NCI-H1105 treated with DMSO at 0.1 percent for 48 hours (cell line): ENCODE results near the gene SEMA4D.

ENCODE experiments used
- DNase-seq: peaks from one replicate; lab custom pipeline; 2025; lab: John Stamatoyannopoulos, UW

Gene SEMA4D

GRCh38 chr9:89502038-89502601 is 4.2 kb upstream of the SEMA4D start:
- DNase-seq = no peak

- DNase-seq = no peak
These were observed 3.5 kb upstream of the SEMA4D start for GRCh38 chr9:89501311-89501898.

GRCh38 chr9:89500008-89500407 is 2.1 kb upstream of the SEMA4D start:
- DNase-seq = no peak

GRCh38 chr9:89498852-89499480 is 1.1 kb upstream of the SEMA4D start:
- DNase-seq = no peak

GRCh38 chr9:89497257-89497963 is 503 bp downstream of the SEMA4D start:
- no peak for DNase-seq

- no peak for DNase-seq
These were observed 1.2 kb downstream of the SEMA4D start for GRCh38 chr9:89496645-89497256.

- no peak for DNase-seq
These were observed 1.9 kb downstream of the SEMA4D start for GRCh38 chr9:89495824-89496560.

- no peak for DNase-seq
These were observed 3.7 kb downstream of the SEMA4D start for GRCh38 chr9:89494199-89494598.

- no peak for DNase-seq
These were observed 4.2 kb downstream of the SEMA4D start for GRCh38 chr9:89493671-89494070.

GRCh38 chr9:89493181-89493580 is 4.7 kb downstream of the SEMA4D start:
- DNase-seq = no peak

GRCh38 chr9:89492586-89492985 is 5.3 kb downstream of the SEMA4D start:
- no peak for DNase-seq

GRCh38 chr9:89491694-89492093 is 6.2 kb downstream of the SEMA4D start:
- no peak for DNase-seq

GRCh38 chr9:89489548-89490530 is 8.1 kb downstream of the SEMA4D start:
- no peak for DNase-seq

- no peak for DNase-seq
These were observed 9.0 kb downstream of the SEMA4D start for GRCh38 chr9:89488936-89489335.

GRCh38 chr9:89488131-89488530 is 9.8 kb downstream of the SEMA4D start:
- DNase-seq = no peak

- no peak for DNase-seq
These were observed 11.2 kb downstream of the SEMA4D start for GRCh38 chr9:89486681-89487080.

GRCh38 chr9:89484475-89485404 is 13.2 kb downstream of the SEMA4D start:
- no peak for DNase-seq

GRCh38 chr9:89483592-89484474 is 14.1 kb downstream of the SEMA4D start:
- no peak for DNase-seq
